WTC11 (cell line): ENCODE measurements around the gene ADM5. TPM values are rescaled to one million over a fixed set of nuclear protein-coding genes. Genes with fewer than 3 reads are reported as not detected.

ENCODE experiments used
- ATAC-seq: fragments of 200-7000 bp; cut with Tn5 transposase; 2 replicates; pipeline ENCODE4 v1.10.0; 2021; ENCODE audit warnings: mild to moderate bottlenecking, moderate library complexity
- CTCF ChIA-PET: fragments of 300-600 bp; sonication (Branson Sonifier 250); formaldehyde crosslinking; loops from one replicate; lab custom pipeline; 2021; ENCODE audit warnings: antibody characterized with exemption; lab: Charles Lee
- POLR2A ChIA-PET: fragments of 350-600 bp; sonication (Branson Sonifier 250); formaldehyde crosslinking; loops from one replicate; lab custom pipeline; 2021; ENCODE audit warnings: antibody characterized with exemption; lab: Charles Lee
- DNase-seq: peaks from one replicate; pipeline ENCODE4 v3.0.0; 2021; ENCODE audit warnings: low spot score
- H3K27ac Mint-ChIP-seq: 2 replicates; pipeline ENCODE4 v1.8.0; 2021; ENCODE audit warnings: mixed read lengths
- H3K27me3 Mint-ChIP-seq: 2 replicates; pipeline ENCODE4 v1.8.0; 2021; ENCODE audit warnings: low read depth, mild to moderate bottlenecking, moderate library complexity, mixed read lengths
- H3K36me3 Mint-ChIP-seq: 2 replicates; pipeline ENCODE4 v1.8.0; 2021; ENCODE audit warnings: mixed read lengths
- H3K4me1 Mint-ChIP-seq: 2 replicates; pipeline ENCODE4 v1.8.0; 2022; ENCODE audit warnings: mixed read lengths
- H3K4me3 Mint-ChIP-seq: 2 replicates; pipeline ENCODE4 v1.8.0; 2021; ENCODE audit warnings: mild to moderate bottlenecking, moderate library complexity, mixed read lengths
- H3K9me3 Mint-ChIP-seq: 2 replicates; pipeline ENCODE4 v1.8.0; 2021; ENCODE audit warnings: mixed read lengths
- CBFB ChIP-seq: sonication (generic); formaldehyde crosslinking; IDR thresholded peaks from 2 replicates; pipeline ENCODE4 v1.8.1; 2022; ENCODE audit warnings: mild to moderate bottlenecking, low read depth, missing genetic modification reagents
- CREM ChIP-seq: sonication (generic); formaldehyde crosslinking; IDR thresholded peaks from 2 replicates; pipeline ENCODE4 v1.8.1; 2022; ENCODE audit warnings: mild to moderate bottlenecking, missing genetic modification reagents, moderate library complexity
- FOXK1 ChIP-seq: sonication (generic); formaldehyde crosslinking; IDR thresholded peaks from 2 replicates; pipeline ENCODE4 v1.8.0; 2022; ENCODE audit warnings: mild to moderate bottlenecking, moderate library complexity, missing genetic modification reagents
- FOXP1 ChIP-seq: sonication (generic); formaldehyde crosslinking; IDR thresholded peaks from 2 replicates; pipeline ENCODE4 v1.8.0; 2022; ENCODE audit warnings: missing genetic modification reagents, mild to moderate bottlenecking, moderate library complexity, borderline replicate concordance
- KAT7 ChIP-seq: sonication (generic); formaldehyde crosslinking; IDR thresholded peaks from 2 replicates; pipeline ENCODE4 v1.8.1; 2023; ENCODE audit warnings: missing genetic modification reagents, mild to moderate bottlenecking, borderline replicate concordance
- MYBL2 ChIP-seq: sonication (generic); formaldehyde crosslinking; IDR thresholded peaks from 2 replicates; pipeline ENCODE4 v1.8.1; 2023; ENCODE audit warnings: mild to moderate bottlenecking, moderate library complexity, missing genetic modification reagents
- NFATC4 ChIP-seq: fragments of 250-450 bp; sonication (Bioruptor Pico); IDR thresholded peaks from 2 replicates; pipeline ENCODE4 v1.9.0; 2021; ENCODE audit warnings: mild to moderate bottlenecking
- NFE2L1 ChIP-seq: sonication (generic); formaldehyde crosslinking; IDR thresholded peaks from 2 replicates; pipeline ENCODE4 v1.8.1; 2023; ENCODE audit warnings: missing genetic modification reagents
- NR1H2 ChIP-seq: sonication (generic); formaldehyde crosslinking; IDR thresholded peaks from 2 replicates; pipeline ENCODE4 v1.9.0; 2021; ENCODE audit warnings: mild to moderate bottlenecking, moderate library complexity, missing genetic modification reagents
- NR2C2 ChIP-seq: sonication (generic); formaldehyde crosslinking; IDR thresholded peaks from 2 replicates; pipeline ENCODE4 v1.8.0; 2022; ENCODE audit warnings: mild to moderate bottlenecking, missing genetic modification reagents
- NR3C1 ChIP-seq: sonication (generic); formaldehyde crosslinking; conservative IDR thresholded peaks from 2 replicates; pipeline ENCODE4 v1.8.1; 2023; ENCODE audit warnings: low read depth, mild to moderate bottlenecking, missing genetic modification reagents
- OVOL2 ChIP-seq: fragments of 250-450 bp; sonication (Bioruptor Pico); IDR thresholded peaks from 2 replicates; pipeline ENCODE4 v1.9.0; 2021; ENCODE audit warnings: mild to moderate bottlenecking, borderline replicate concordance
- RELA ChIP-seq: sonication (generic); formaldehyde crosslinking; IDR thresholded peaks from 2 replicates; pipeline ENCODE4 v1.8.1; 2022; ENCODE audit warnings: missing genetic modification reagents, mild to moderate bottlenecking, borderline replicate concordance
- RORB ChIP-seq: fragments of 250-450 bp; sonication (Bioruptor Pico); IDR thresholded peaks from 2 replicates; pipeline ENCODE4 v1.9.0; 2021; ENCODE audit warnings: mild to moderate bottlenecking
- SMAD3 ChIP-seq: sonication (generic); formaldehyde crosslinking; IDR thresholded peaks from 2 replicates; pipeline ENCODE4 v1.8.0; 2022; ENCODE audit warnings: missing genetic modification reagents, mild to moderate bottlenecking, borderline replicate concordance
- total RNA-seq: library from RNA; stranded (reverse); gene quantifications from 3 replicates; pipeline ENCODE4 v1.2.3, GENCODE V29; 2021
- TF ChIP-seq, protein P1 (sequence below): sonication (generic); formaldehyde crosslinking; IDR thresholded peaks from 2 replicates; pipeline ENCODE4 v1.8.0; 2022; ENCODE audit warnings: mild to moderate bottlenecking, missing genetic modification reagents
- TF ChIP-seq, protein P2 (sequence below): sonication (generic); formaldehyde crosslinking; IDR thresholded peaks from 2 replicates; pipeline ENCODE4 v1.8.0; 2022; ENCODE audit warnings: mild to moderate bottlenecking, missing genetic modification reagents
- TF ChIP-seq, protein P3 (sequence below): fragments of 250-450 bp; sonication (Bioruptor Pico); IDR thresholded peaks from 2 replicates; pipeline ENCODE4 v1.9.0; 2021; ENCODE audit warnings: mild to moderate bottlenecking, borderline replicate concordance
- TF ChIP-seq, protein P4 (sequence below): sonication (generic); formaldehyde crosslinking; IDR thresholded peaks from 2 replicates; pipeline ENCODE4 v1.8.1; 2023; ENCODE audit warnings: mild to moderate bottlenecking, missing genetic modification reagents
- TF ChIP-seq, protein P5 (sequence below): sonication (generic); formaldehyde crosslinking; IDR thresholded peaks from 2 replicates; pipeline ENCODE4 v1.8.1; 2023; ENCODE audit warnings: mild to moderate bottlenecking, moderate library complexity, missing genetic modification reagents
- TF ChIP-seq, protein P6 (sequence below): sonication (generic); formaldehyde crosslinking; IDR thresholded peaks from 2 replicates; pipeline ENCODE4 v1.8.1; 2022; ENCODE audit warnings: mild to moderate bottlenecking, moderate library complexity, missing genetic modification reagents
- TF ChIP-seq, protein P7 (sequence below): sonication (generic); formaldehyde crosslinking; conservative IDR thresholded peaks from 2 replicates; pipeline ENCODE4 v1.8.1; 2022; ENCODE audit warnings: mild to moderate bottlenecking, missing genetic modification reagents

The ADM5 gene
- total RNA-seq, 1 experiment from 2014 or later, result 6.7 TPM

DNA sequence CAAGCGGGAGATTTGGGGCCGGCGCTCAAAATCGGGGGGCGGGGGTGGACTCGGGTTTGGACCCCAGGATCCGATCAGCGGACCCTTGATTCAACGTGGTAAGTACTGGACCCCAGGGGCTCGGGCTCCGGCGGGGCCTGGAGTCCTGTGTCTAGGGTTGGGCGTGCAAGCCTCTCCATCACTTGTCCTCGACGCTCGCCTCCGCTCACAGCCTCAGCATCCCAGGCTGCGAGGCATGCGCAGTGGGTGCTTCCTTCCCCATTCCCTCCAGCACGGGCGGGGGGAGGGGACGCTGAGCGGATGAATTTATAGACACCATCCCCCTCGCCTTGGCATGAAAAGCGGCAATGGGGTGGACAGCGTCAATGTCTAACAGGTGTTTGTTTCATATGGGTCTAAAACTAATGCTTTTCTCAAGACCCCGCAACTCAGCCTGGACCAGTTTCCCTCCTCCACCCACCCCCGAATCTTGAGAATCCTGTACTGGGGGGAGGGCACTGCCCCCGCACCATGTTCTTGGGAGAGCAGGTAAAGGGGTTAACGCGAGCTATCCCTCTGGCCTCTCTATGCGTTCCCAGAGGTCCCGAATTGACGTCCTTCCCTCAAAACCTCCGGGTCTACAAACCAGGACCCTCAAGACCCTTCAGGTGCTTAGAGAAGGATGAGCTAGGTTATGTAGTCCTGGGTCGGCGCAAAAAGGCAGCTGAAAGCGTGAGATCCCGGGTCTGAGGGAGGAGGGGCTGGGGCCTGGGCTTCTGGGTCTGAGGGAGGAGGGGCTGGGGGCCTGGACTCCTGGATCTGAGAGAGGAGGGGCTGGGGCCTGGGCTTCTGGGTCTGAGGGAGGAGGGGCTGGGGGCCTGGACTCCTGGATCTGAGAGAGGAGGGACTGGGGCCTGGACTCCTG is 2.1 kb downstream of the ADM5 start (continued):
- TF ChIP-seq CREM (CRISPR knock-in tag) (peak; percentile 25), NR2C2 (CRISPR knock-in tag) (no peak), OVOL2 (CRISPR knock-in tag) (no peak), FOXP1 (CRISPR knock-in tag) (0 out of 2 replicates have a peak, but pooled peaks have one; percentile 34), FOXK1 (CRISPR knock-in tag) (no peak), NFATC4 (CRISPR knock-in tag) (0 out of 2 replicates have a peak, but pooled peaks have one; percentile 3)
- TF ChIP-seq, protein P1, sequence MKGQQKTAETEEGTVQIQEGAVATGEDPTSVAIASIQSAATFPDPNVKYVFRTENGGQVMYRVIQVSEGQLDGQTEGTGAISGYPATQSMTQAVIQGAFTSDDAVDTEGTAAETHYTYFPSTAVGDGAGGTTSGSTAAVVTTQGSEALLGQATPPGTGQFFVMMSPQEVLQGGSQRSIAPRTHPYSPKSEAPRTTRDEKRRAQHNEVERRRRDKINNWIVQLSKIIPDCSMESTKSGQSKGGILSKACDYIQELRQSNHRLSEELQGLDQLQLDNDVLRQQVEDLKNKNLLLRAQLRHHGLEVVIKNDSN, result no peak
- TF ChIP-seq, protein P2, sequence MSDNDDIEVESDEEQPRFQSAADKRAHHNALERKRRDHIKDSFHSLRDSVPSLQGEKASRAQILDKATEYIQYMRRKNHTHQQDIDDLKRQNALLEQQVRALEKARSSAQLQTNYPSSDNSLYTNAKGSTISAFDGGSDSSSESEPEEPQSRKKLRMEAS, result peak; percentile 69; the same call in 1 of the 2 replicates
- TF ChIP-seq, protein P3, sequence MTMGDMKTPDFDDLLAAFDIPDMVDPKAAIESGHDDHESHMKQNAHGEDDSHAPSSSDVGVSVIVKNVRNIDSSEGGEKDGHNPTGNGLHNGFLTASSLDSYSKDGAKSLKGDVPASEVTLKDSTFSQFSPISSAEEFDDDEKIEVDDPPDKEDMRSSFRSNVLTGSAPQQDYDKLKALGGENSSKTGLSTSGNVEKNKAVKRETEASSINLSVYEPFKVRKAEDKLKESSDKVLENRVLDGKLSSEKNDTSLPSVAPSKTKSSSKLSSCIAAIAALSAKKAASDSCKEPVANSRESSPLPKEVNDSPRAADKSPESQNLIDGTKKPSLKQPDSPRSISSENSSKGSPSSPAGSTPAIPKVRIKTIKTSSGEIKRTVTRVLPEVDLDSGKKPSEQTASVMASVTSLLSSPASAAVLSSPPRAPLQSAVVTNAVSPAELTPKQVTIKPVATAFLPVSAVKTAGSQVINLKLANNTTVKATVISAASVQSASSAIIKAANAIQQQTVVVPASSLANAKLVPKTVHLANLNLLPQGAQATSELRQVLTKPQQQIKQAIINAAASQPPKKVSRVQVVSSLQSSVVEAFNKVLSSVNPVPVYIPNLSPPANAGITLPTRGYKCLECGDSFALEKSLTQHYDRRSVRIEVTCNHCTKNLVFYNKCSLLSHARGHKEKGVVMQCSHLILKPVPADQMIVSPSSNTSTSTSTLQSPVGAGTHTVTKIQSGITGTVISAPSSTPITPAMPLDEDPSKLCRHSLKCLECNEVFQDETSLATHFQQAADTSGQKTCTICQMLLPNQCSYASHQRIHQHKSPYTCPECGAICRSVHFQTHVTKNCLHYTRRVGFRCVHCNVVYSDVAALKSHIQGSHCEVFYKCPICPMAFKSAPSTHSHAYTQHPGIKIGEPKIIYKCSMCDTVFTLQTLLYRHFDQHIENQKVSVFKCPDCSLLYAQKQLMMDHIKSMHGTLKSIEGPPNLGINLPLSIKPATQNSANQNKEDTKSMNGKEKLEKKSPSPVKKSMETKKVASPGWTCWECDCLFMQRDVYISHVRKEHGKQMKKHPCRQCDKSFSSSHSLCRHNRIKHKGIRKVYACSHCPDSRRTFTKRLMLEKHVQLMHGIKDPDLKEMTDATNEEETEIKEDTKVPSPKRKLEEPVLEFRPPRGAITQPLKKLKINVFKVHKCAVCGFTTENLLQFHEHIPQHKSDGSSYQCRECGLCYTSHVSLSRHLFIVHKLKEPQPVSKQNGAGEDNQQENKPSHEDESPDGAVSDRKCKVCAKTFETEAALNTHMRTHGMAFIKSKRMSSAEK (CRISPR knock-in tag), result 0 out of 2 replicates have a peak, but pooled peaks have one; percentile 77
- TF ChIP-seq, protein P4, sequence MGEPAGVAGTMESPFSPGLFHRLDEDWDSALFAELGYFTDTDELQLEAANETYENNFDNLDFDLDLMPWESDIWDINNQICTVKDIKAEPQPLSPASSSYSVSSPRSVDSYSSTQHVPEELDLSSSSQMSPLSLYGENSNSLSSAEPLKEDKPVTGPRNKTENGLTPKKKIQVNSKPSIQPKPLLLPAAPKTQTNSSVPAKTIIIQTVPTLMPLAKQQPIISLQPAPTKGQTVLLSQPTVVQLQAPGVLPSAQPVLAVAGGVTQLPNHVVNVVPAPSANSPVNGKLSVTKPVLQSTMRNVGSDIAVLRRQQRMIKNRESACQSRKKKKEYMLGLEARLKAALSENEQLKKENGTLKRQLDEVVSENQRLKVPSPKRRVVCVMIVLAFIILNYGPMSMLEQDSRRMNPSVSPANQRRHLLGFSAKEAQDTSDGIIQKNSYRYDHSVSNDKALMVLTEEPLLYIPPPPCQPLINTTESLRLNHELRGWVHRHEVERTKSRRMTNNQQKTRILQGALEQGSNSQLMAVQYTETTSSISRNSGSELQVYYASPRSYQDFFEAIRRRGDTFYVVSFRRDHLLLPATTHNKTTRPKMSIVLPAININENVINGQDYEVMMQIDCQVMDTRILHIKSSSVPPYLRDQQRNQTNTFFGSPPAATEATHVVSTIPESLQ, result no peak
- TF ChIP-seq, protein P5, sequence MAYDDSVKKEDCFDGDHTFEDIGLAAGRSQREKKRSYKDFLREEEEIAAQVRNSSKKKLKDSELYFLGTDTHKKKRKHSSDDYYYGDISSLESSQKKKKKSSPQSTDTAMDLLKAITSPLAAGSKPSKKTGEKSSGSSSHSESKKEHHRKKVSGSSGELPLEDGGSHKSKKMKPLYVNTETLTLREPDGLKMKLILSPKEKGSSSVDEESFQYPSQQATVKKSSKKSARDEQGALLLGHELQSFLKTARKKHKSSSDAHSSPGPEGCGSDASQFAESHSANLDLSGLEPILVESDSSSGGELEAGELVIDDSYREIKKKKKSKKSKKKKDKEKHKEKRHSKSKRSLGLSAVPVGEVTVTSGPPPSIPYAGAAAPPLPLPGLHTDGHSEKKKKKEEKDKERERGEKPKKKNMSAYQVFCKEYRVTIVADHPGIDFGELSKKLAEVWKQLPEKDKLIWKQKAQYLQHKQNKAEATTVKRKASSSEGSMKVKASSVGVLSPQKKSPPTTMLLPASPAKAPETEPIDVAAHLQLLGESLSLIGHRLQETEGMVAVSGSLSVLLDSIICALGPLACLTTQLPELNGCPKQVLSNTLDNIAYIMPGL (CRISPR knock-in tag), result 0 out of 2 replicates have a peak, but pooled peaks have one; percentile 14

DNA sequence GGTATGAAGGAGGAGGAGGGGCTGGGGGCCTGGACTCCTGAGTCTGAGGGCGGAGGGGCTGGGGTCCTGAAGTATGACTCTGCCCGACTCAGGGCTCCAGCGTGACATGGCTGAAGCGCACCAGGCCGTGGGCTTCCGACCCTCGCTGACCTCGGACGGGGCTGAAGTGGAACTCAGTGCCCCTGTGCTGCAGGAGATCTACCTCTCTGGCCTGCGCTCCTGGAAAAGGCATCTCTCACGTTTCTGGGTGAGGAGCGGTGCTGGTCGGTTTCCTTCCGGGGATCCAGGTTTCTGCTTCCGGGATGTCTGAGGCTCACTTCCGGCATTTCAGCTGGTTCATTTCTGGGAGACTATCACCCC is 2.7 kb downstream of the ADM5 start:
- no peak for DNase-seq
- Mint-ChIP-seq H3K27ac (no peak overlapping the region), H3K4me3 (peak overlapping the region; percentile 93), H3K4me1 (peaks cover 32% of the 10 kb centered on the region), H3K9me3 (peaks cover 3% of the 10 kb centered on the region), H3K27me3 (no peaks in the 10 kb centered on the region), H3K36me3 (peaks cover 27% of the 10 kb centered on the region)
- ChIA-PET CTCF (interaction anchor here (1.3 to 2.0 kb wide), 4 partner anchors 8 to 99 kb away, joined by 3 to 12 read pairs (median 6); partner anchors contain the start of gene RRAS), POLR2A (interaction anchor here (1.6 to 5.9 kb wide), 2 partner anchors 16 to 99 kb away, joined by 6 to 38 read pairs; partner anchors contain the start of gene PRMT1)
- ATAC-seq, result no peak
- TF ChIP-seq NR1H2 (CRISPR knock-in tag) (no peak), KAT7 (CRISPR knock-in tag) (no peak), MYBL2 (no peak), RORB (CRISPR knock-in tag) (no peak), RELA (no peak), CREM (CRISPR knock-in tag) (no peak), NR3C1 (no peak), SMAD3 (no peak), NFATC4 (CRISPR knock-in tag) (no peak), NFE2L1 (no peak), CBFB (CRISPR knock-in tag) (no peak)
- TF ChIP-seq, protein P6, sequence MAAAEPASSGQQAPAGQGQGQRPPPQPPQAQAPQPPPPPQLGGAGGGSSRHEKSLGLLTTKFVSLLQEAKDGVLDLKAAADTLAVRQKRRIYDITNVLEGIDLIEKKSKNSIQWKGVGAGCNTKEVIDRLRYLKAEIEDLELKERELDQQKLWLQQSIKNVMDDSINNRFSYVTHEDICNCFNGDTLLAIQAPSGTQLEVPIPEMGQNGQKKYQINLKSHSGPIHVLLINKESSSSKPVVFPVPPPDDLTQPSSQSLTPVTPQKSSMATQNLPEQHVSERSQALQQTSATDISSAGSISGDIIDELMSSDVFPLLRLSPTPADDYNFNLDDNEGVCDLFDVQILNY (CRISPR knock-in tag), result no peak
- TF ChIP-seq, protein P7, sequence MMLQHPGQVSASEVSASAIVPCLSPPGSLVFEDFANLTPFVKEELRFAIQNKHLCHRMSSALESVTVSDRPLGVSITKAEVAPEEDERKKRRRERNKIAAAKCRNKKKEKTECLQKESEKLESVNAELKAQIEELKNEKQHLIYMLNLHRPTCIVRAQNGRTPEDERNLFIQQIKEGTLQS (CRISPR knock-in tag), result no peak
- TF ChIP-seq, protein P2, result no peak
- TF ChIP-seq, protein P5 (CRISPR knock-in tag), result no peak
